SK-N-SH (cell line): ENCODE measurements around the gene SETD1A. TPM values are rescaled to one million over a fixed set of nuclear protein-coding genes. Genes with fewer than 3 reads are reported as not detected.

Experiments
- CTCF ChIA-PET: fragments of 300-600, 350-600 bp; formaldehyde crosslinking; extraction: SDS; loops from one replicate; lab custom pipeline; 2021; lab: Yijun Ruan, JAX
- POLR2A ChIA-PET: fragments of 350-600 bp; sonication (Branson Sonifier 250); formaldehyde crosslinking; extraction: SDS; loops from one replicate; lab custom pipeline; 2020; ENCODE audit warnings: antibody characterized with exemption, inconsistent platforms; lab: Yijun Ruan, JAX
- DNase-seq: peaks from one replicate; pipeline ENCODE4 v3.0.0; 2012
- H2AFZ ChIP-seq: fragments of 200-600 bp; sonication (generic); 2 replicates; pipeline ENCODE4 v1.8.1; 2016; ENCODE audit warnings: antibody characterized with exemption, mild to moderate bottlenecking, low read depth
- H3F3A ChIP-seq: fragments of 200-600 bp; sonication (generic); replicated peaks from 2 replicates; pipeline ENCODE3; 2016; ENCODE audit warnings: antibody characterized with exemption, mild to moderate bottlenecking; ENCODE audit not compliant: insufficient read depth
- H3K27ac ChIP-seq, 2 experiments: fragments of 200-500 bp in 1 of 2; fragments of 200-600 bp in 1 of 2; sonication (Bioruptor generic) in 1 of 2; sonication (generic), shearing (Covaris generic) in 1 of 2; 2 replicates each; pipeline versions ENCODE4 v1.5.1 to v1.6.1; 2014 to 2016; ENCODE audit warnings: low read depth in 2 of 2, inconsistent platforms in 1 of 2, low read length in 1 of 2, mild to moderate bottlenecking in 1 of 2, mixed read lengths in 1 of 2
- H3K27me3 ChIP-seq: fragments of 200-600 bp; sonication (generic), shearing (Covaris generic); 2 replicates; pipeline ENCODE4 v1.6.1; 2016; ENCODE audit warnings: mixed run types; ENCODE audit not compliant: insufficient read depth
- H3K36me3 ChIP-seq, 2 experiments: fragments of 200-500 bp in 1 of 2; fragments of 200-600 bp in 1 of 2; sonication (Bioruptor generic) in 1 of 2; sonication (generic) in 1 of 2; replicated peaks in 1 of 2; 2 replicates each; pipeline versions ENCODE3 to v1.5.1; 2014 to 2016; ENCODE audit warnings: low read length in 1 of 2, mild to moderate bottlenecking in 1 of 2; ENCODE audit not compliant: insufficient read depth in 2 of 2, control insufficient read depth in 1 of 2
- H3K4me1 ChIP-seq, 2 experiments: fragments of 200-500 bp in 1 of 2; fragments of 200-600 bp in 1 of 2; sonication (Bioruptor generic) in 1 of 2; sonication (generic), shearing (Covaris generic) in 1 of 2; 2 replicates each; pipeline versions ENCODE4 v1.5.1 to v1.6.1; 2014 to 2016; ENCODE audit warnings: low read depth in 1 of 2, low read length in 1 of 2, mixed run types in 1 of 2; ENCODE audit not compliant: insufficient read depth in 2 of 2, control insufficient read depth in 1 of 2
- H3K4me2 ChIP-seq: fragments of 200-600 bp; sonication (generic), shearing (Covaris generic); 2 replicates; pipeline ENCODE4 v1.6.1; 2017; ENCODE audit warnings: mixed run types
- H3K4me3 ChIP-seq, 2 experiments: fragments of 200-500 bp in 1 of 2; fragments of 200-600 bp in 1 of 2; sonication (Bioruptor generic) in 1 of 2; sonication (generic), shearing (Covaris generic) in 1 of 2; 2 replicates each; pipeline versions ENCODE4 v1.5.1 to v1.8.1; 2014 to 2016; ENCODE audit warnings: low read depth in 2 of 2, inconsistent platforms in 1 of 2, low read length in 1 of 2, mild to moderate bottlenecking in 1 of 2, mixed read lengths in 1 of 2, moderate library complexity in 1 of 2
- H3K79me2 ChIP-seq: fragments of 200-600 bp; sonication (generic); 2 replicates; pipeline ENCODE4 v1.8.1; 2017; ENCODE audit warnings: mild to moderate bottlenecking; ENCODE audit not compliant: insufficient read depth
- H3K9ac ChIP-seq: fragments of 200-600 bp; sonication (generic); 2 replicates; pipeline ENCODE4 v1.6.1; 2017; ENCODE audit warnings: mixed run types
- H3K9me2 ChIP-seq: fragments of 200-600 bp; sonication (generic); 2 replicates; pipeline ENCODE4 v1.6.1; 2017; ENCODE audit warnings: mixed run types
- H3K9me3 ChIP-seq: fragments of 200-600 bp; sonication (generic); 2 replicates; pipeline ENCODE4 v1.6.1; 2017; ENCODE audit warnings: mixed run types, mild to moderate bottlenecking, moderate library complexity
- H4K20me1 ChIP-seq: fragments of 200-600 bp; sonication (generic); 2 replicates; pipeline ENCODE4 v1.6.1; 2017; ENCODE audit warnings: mild to moderate bottlenecking, mixed run types; ENCODE audit not compliant: insufficient read depth
- CHD2 ChIP-seq: fragments of 150-350 bp; IDR thresholded peaks from 2 replicates; pipeline ENCODE4 v1.6.1; 2018; ENCODE audit warnings: low read length; ENCODE audit not compliant: partially characterized antibody
- FOXM1 ChIP-seq: IDR thresholded peaks from 2 replicates; pipeline ENCODE4 v1.4.0; 2012; ENCODE audit warnings: low read depth, mild to moderate bottlenecking
- GATA2 ChIP-seq: sonication (generic); formaldehyde crosslinking; IDR thresholded peaks from 2 replicates; pipeline ENCODE4 v1.5.0; 2020; ENCODE audit warnings: mild to moderate bottlenecking, missing genetic modification reagents
- MEF2A ChIP-seq: IDR thresholded peaks from 2 replicates; pipeline ENCODE4 v1.4.0; 2012; ENCODE audit warnings: low read depth, borderline replicate concordance
- MXI1 ChIP-seq: IDR thresholded peaks from 2 replicates; pipeline ENCODE4 v1.6.1; 2012; ENCODE audit warnings: mild to moderate bottlenecking, low read depth, low read length, improper control_type of control experiment
- RCOR1 ChIP-seq: fragments of 150-350 bp; IDR thresholded peaks from 2 replicates; pipeline ENCODE4 v1.6.1; 2017; ENCODE audit warnings: antibody characterized with exemption, low read length
- RFX5 ChIP-seq: IDR thresholded peaks from 2 replicates; pipeline ENCODE4 v1.6.1; 2012; ENCODE audit warnings: mild to moderate bottlenecking, improper control_type of control experiment, low read length
- SIN3A ChIP-seq: IDR thresholded peaks from 2 replicates; pipeline ENCODE4 v1.6.1; 2012; ENCODE audit warnings: low read depth, mild to moderate bottlenecking, low read length, moderate library complexity, borderline replicate concordance
- SMC3 ChIP-seq: IDR thresholded peaks from 2 replicates; pipeline ENCODE4 v1.6.1; 2012; ENCODE audit warnings: low read depth, low read length, improper control_type of control experiment
- TAF1 ChIP-seq: IDR thresholded peaks from 2 replicates; pipeline ENCODE4 v1.6.1; 2012; ENCODE audit warnings: low read depth, mild to moderate bottlenecking, low read length, moderate library complexity, borderline replicate concordance
- TEAD4 ChIP-seq: IDR thresholded peaks from 2 replicates; pipeline ENCODE4 v1.4.0; 2012; ENCODE audit warnings: mild to moderate bottlenecking, borderline replicate concordance; ENCODE audit not compliant: insufficient read depth
- YY1 ChIP-seq: IDR thresholded peaks from 2 replicates; pipeline ENCODE4 v1.4.0; 2012; ENCODE audit warnings: low read depth, mild to moderate bottlenecking
- WGBS: methylation state at CpG from one replicate; pipeline ENCODE4 v1.1.6; 2017; ENCODE audit warnings: low lambda C conversion rate; 5-methylcytosine and 5-hydroxymethylcytosine counted together
- polyA plus RNA-seq, 3 experiments: library from polyadenylated mRNA; depleted of rRNA; stranded (reverse); fragments of >200 nt; gene quantifications; 2 replicates each; pipeline ENCODE4 v1.2.3, GENCODE V29; 2012
- TF ChIP-seq, protein P1 (sequence below): IDR thresholded peaks from 2 replicates; pipeline ENCODE4 v1.4.0; 2012; ENCODE audit warnings: low read depth, borderline replicate concordance
- TF ChIP-seq, protein P2 (sequence below): IDR thresholded peaks from 2 replicates; pipeline ENCODE4 v1.6.1; 2012; ENCODE audit warnings: mild to moderate bottlenecking, low read depth, low read length, moderate library complexity
- TF ChIP-seq, protein P3 (sequence below): fragments of 200-600 bp; sonication (generic); IDR thresholded peaks from 2 replicates; pipeline ENCODE4 v1.6.1; 2017; ENCODE audit warnings: antibody characterized with exemption, mild to moderate bottlenecking, moderate library complexity

The SETD1A gene
- polyA plus RNA-seq, 1 of the 3 experiments (the other 2 are of a cell fraction): 6.8 TPM

DNA sequence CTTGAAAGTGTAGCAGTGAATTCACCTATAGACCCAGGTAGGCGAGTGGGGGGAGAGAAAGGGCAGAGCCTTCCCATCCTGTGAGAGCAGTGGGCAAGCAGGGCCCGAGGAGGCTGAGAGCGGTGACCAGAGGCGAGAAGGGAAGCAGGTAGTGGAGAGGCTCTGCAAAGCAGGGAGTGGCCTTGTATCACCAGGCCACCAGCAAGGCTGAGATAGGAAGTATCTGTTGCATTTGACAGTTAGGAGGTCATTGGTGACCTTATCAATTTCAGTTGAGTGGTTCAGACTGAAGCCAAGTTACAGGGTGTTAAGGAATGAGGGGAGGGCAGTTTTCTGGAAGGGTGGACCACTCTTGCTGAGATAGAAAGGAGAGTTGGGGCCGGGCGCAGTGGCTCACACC is 16.8 kb downstream of the SETD1A start (continued):
- TF ChIP-seq, protein P1, sequence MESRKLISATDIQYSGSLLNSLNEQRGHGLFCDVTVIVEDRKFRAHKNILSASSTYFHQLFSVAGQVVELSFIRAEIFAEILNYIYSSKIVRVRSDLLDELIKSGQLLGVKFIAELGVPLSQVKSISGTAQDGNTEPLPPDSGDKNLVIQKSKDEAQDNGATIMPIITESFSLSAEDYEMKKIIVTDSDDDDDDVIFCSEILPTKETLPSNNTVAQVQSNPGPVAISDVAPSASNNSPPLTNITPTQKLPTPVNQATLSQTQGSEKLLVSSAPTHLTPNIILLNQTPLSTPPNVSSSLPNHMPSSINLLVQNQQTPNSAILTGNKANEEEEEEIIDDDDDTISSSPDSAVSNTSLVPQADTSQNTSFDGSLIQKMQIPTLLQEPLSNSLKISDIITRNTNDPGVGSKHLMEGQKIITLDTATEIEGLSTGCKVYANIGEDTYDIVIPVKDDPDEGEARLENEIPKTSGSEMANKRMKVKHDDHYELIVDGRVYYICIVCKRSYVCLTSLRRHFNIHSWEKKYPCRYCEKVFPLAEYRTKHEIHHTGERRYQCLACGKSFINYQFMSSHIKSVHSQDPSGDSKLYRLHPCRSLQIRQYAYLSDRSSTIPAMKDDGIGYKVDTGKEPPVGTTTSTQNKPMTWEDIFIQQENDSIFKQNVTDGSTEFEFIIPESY: no peak
- TF ChIP-seq RFX5: no peak
- no peak for TF ChIP-seq CHD2
- TF ChIP-seq SIN3A: no peak
- no peak for TF ChIP-seq YY1
- no peak for TF ChIP-seq GATA2 (CRISPR knock-in tag)
- TF ChIP-seq MXI1: no peak
- no peak for TF ChIP-seq SMC3
- TF ChIP-seq FOXM1: no peak

DNA sequence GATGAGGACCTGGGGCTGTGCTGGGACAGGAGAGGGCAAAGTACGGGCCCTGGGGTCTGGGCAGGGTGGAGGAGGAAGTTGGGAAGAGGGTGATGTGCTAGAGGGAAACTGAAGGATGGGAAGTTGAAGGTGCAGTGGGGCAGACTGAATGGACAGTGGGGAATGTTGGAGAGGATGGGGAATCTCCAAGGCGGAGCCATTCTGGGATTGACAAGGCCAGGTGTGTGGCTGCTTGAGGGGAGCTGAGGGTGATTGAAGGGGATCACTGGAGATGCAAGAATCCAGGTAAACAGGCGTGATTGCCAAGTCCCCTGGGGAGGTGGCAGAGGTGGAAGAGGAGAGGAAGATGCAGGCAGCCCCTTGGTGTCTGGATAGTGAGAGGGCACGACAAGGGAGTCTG is 18.9 kb downstream of the SETD1A start:
- no peaks in the 10 kb centered on the region for H3K4me1 ChIP-seq
- no peaks in the 10 kb centered on the region for H3K9me2 ChIP-seq
- H3K9me3 ChIP-seq: no peaks in the 10 kb centered on the region
- no peak overlapping the region for H3K4me3 ChIP-seq
- no peaks in the 10 kb centered on the region for H4K20me1 ChIP-seq
- peaks cover 29 to 38% of the 10 kb centered on the region in 2 experiments for H3K36me3 ChIP-seq
- no peak overlapping the region for H3K9ac ChIP-seq
- H3K27me3 ChIP-seq: no peaks in the 10 kb centered on the region
- no peak overlapping the region for H3K27ac ChIP-seq
- no peak for DNase-seq
- TF ChIP-seq MXI1: no peak
- TF ChIP-seq MEF2A: no peak
- H2AFZ ChIP-seq: no peak overlapping the region
- no peaks in the 10 kb centered on the region for H3K79me2 ChIP-seq
- 95% methylated on average over 4 of the region's 4 CpGs for WGBS
- POLR2A ChIA-PET: no interaction called here
- CTCF ChIA-PET: interaction anchor here (0.6 to 1.4 kb wide), 3 partner anchors 8 to 47 kb away, joined by 4 to 5 read pairs (median 4); no protein-coding TSS in a partner anchor
- no peaks in the 10 kb centered on the region for H3F3A ChIP-seq
- no peak overlapping the region for H3K4me2 ChIP-seq

DNA sequence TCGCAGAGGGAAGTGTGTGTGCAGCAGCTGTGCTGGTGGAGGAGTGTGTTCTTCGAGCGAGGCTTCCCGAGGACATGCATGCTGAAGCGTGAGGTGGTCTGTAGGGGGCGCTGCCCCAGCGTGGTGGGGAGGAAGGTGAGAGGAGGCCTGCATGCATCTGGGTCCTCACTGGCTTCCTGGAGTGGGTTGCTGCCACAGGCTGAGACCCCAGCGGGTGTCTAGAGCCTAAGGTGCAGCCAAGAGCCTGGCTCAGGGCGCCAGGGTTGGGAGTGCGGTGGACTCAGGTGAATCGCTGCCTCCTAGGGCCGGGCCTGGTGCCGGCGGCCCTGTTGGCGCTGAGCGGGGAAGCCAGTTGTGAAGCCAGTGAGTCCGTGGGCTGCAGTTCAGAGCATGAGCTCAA is 19.9 kb downstream of the SETD1A start:
- 92% methylated on average over 14 of the region's 17 CpGs for WGBS
- Histone ChIP-seq H3K27me3 (no peaks in the 10 kb centered on the region), H3K9me3 (no peaks in the 10 kb centered on the region), H3K4me3 (no peak overlapping the region), H4K20me1 (no peaks in the 10 kb centered on the region), H3K79me2 (no peaks in the 10 kb centered on the region), H3K36me3 (peaks cover 21 to 31% of the 10 kb centered on the region in 2 experiments), H3K4me1 (no peaks in the 10 kb centered on the region), H3K9ac (no peak overlapping the region), H3K9me2 (no peaks in the 10 kb centered on the region), H2AFZ (no peak overlapping the region), H3F3A (peaks cover 5% of the 10 kb centered on the region), H3K4me2 (no peak overlapping the region), H3K27ac (no peak overlapping the region)
- peak; percentile 68 for DNase-seq
- TF ChIP-seq, protein P2, sequence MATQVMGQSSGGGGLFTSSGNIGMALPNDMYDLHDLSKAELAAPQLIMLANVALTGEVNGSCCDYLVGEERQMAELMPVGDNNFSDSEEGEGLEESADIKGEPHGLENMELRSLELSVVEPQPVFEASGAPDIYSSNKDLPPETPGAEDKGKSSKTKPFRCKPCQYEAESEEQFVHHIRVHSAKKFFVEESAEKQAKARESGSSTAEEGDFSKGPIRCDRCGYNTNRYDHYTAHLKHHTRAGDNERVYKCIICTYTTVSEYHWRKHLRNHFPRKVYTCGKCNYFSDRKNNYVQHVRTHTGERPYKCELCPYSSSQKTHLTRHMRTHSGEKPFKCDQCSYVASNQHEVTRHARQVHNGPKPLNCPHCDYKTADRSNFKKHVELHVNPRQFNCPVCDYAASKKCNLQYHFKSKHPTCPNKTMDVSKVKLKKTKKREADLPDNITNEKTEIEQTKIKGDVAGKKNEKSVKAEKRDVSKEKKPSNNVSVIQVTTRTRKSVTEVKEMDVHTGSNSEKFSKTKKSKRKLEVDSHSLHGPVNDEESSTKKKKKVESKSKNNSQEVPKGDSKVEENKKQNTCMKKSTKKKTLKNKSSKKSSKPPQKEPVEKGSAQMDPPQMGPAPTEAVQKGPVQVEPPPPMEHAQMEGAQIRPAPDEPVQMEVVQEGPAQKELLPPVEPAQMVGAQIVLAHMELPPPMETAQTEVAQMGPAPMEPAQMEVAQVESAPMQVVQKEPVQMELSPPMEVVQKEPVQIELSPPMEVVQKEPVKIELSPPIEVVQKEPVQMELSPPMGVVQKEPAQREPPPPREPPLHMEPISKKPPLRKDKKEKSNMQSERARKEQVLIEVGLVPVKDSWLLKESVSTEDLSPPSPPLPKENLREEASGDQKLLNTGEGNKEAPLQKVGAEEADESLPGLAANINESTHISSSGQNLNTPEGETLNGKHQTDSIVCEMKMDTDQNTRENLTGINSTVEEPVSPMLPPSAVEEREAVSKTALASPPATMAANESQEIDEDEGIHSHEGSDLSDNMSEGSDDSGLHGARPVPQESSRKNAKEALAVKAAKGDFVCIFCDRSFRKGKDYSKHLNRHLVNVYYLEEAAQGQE: no peak
- TF ChIP-seq, protein P3, sequence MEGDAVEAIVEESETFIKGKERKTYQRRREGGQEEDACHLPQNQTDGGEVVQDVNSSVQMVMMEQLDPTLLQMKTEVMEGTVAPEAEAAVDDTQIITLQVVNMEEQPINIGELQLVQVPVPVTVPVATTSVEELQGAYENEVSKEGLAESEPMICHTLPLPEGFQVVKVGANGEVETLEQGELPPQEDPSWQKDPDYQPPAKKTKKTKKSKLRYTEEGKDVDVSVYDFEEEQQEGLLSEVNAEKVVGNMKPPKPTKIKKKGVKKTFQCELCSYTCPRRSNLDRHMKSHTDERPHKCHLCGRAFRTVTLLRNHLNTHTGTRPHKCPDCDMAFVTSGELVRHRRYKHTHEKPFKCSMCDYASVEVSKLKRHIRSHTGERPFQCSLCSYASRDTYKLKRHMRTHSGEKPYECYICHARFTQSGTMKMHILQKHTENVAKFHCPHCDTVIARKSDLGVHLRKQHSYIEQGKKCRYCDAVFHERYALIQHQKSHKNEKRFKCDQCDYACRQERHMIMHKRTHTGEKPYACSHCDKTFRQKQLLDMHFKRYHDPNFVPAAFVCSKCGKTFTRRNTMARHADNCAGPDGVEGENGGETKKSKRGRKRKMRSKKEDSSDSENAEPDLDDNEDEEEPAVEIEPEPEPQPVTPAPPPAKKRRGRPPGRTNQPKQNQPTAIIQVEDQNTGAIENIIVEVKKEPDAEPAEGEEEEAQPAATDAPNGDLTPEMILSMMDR: peak; percentile 54
- TF ChIP-seq TEAD4 (no peak), RCOR1 (no peak), TAF1 (no peak)
- POLR2A ChIA-PET: no interaction called here
- CTCF ChIA-PET: interaction anchor here (0.5 to 1.4 kb wide), 8 partner anchors 8 to 313 kb away, joined by 3 to 5 read pairs (median 3); no protein-coding TSS in a partner anchor
